OCI-LY1 (cell line): ENCODE results near the gene TIAL1.

Experiments used
- H2AFZ ChIP-seq: fragments of 200-600 bp; sonication (generic), shearing (Covaris generic); 2 replicates; pipeline ENCODE4 v1.6.0; 2014; ENCODE audit warnings: antibody characterized with exemption, mild to moderate bottlenecking, low read length
- H3F3A ChIP-seq: fragments of 200-600 bp; sonication (generic), shearing (Covaris generic); 2 replicates; pipeline ENCODE4 v1.6.0; 2014; ENCODE audit warnings: mild to moderate bottlenecking, antibody characterized with exemption, low read length, moderate library complexity; ENCODE audit not compliant: insufficient read depth
- H3K27ac ChIP-seq: fragments of 200-600 bp; sonication (generic); 2 replicates; pipeline ENCODE4 v1.5.1; 2014; ENCODE audit warnings: low read length, mixed run types, mild to moderate bottlenecking, low read depth; ENCODE audit not compliant: poor library complexity, severe bottlenecking
- H3K27me3 ChIP-seq: fragments of 200-600 bp; sonication (generic); 2 replicates; pipeline ENCODE4 v1.6.0; 2014; ENCODE audit warnings: antibody characterized with exemption, mild to moderate bottlenecking, low read length, moderate library complexity; ENCODE audit not compliant: insufficient read depth
- H3K36me3 ChIP-seq: fragments of 200-600 bp; sonication (generic); 2 replicates; pipeline ENCODE4 v1.6.1; 2014; ENCODE audit warnings: mild to moderate bottlenecking, antibody characterized with exemption, low read length, moderate library complexity, mixed read lengths; ENCODE audit not compliant: insufficient read depth
- H3K4me1 ChIP-seq: fragments of 200-600 bp; sonication (generic); 2 replicates; pipeline ENCODE4 v1.5.1; 2014; ENCODE audit warnings: mild to moderate bottlenecking, low read length, moderate library complexity; ENCODE audit not compliant: insufficient read depth, severe bottlenecking
- H3K4me2 ChIP-seq: fragments of 200-600 bp; sonication (generic), shearing (Covaris generic); 2 replicates; pipeline ENCODE4 v1.6.1; 2014; ENCODE audit warnings: low read length
- H3K4me3 ChIP-seq: fragments of 200-600 bp; sonication (generic); 2 replicates; pipeline ENCODE4 v1.5.1; 2014; ENCODE audit warnings: low read length, low read depth, mild to moderate bottlenecking, mixed read lengths; ENCODE audit not compliant: poor library complexity, severe bottlenecking
- H3K79me2 ChIP-seq: fragments of 200-600 bp; shearing (Covaris generic); 2 replicates; pipeline ENCODE4 v1.6.1; 2016; ENCODE audit warnings: mixed run types, low read length, mixed read lengths; ENCODE audit not compliant: insufficient read depth
- H3K9ac ChIP-seq: fragments of 200-600 bp; sonication (generic), shearing (Covaris generic); 2 replicates; pipeline ENCODE4 v1.6.1; 2014; ENCODE audit warnings: mild to moderate bottlenecking, low read length, mixed read lengths
- H3K9me2 ChIP-seq: fragments of 200-600 bp; sonication (generic), shearing (Covaris generic); 2 replicates; pipeline ENCODE4 v1.6.1; 2014; ENCODE audit warnings: low read depth, mild to moderate bottlenecking, low read length, mixed read lengths
- H3K9me3 ChIP-seq: fragments of 200-600 bp; shearing (Covaris generic); 2 replicates; pipeline ENCODE4 v1.6.1; 2014; ENCODE audit warnings: low read length, mixed read lengths
- H4K20me1 ChIP-seq: fragments of 200-600 bp; sonication (generic), shearing (Covaris generic); 2 replicates; pipeline ENCODE4 v1.6.0; 2016; ENCODE audit warnings: mild to moderate bottlenecking, low read length; ENCODE audit not compliant: insufficient read depth
- CTCF ChIP-seq: fragments of 200-600 bp; sonication (generic), shearing (Covaris generic); IDR thresholded peaks from 2 replicates; pipeline ENCODE4 v1.5.1; 2017; ENCODE audit warnings: mild to moderate bottlenecking, antibody characterized with exemption, low read length, moderate library complexity, mixed read lengths
- EZH2 ChIP-seq: fragments of 200-600 bp; sonication (generic), shearing (Covaris generic); IDR thresholded peaks from 2 replicates; pipeline ENCODE4 v1.8.0; 2017; ENCODE audit warnings: borderline replicate concordance, mixed run types, mild to moderate bottlenecking, antibody characterized with exemption, low read length, moderate library complexity, mixed read lengths

The TIAL1 gene

GRCh38 chr10:119616882-119617570 lies 20.3 kb upstream of the TIAL1 start:
- Histone ChIP-seq H3K9me3 (no peaks in the 10 kb centered on the region), H3K9ac (no peak overlapping the region), H3K79me2 (no peaks in the 10 kb centered on the region), H3F3A (no peaks in the 10 kb centered on the region), H3K4me1 (peaks cover 3% of the 10 kb centered on the region), H3K9me2 (no peaks in the 10 kb centered on the region), H3K27me3 (no peaks in the 10 kb centered on the region), H4K20me1 (no peaks in the 10 kb centered on the region), H2AFZ (no peak overlapping the region), H3K27ac (no peak overlapping the region), H3K36me3 (no peaks in the 10 kb centered on the region), H3K4me3 (no peak overlapping the region), H3K4me2 (no peak overlapping the region)
- no peak for TF ChIP-seq CTCF
- TF ChIP-seq EZH2, result no peak

- H3K9me3 ChIP-seq, result no peaks in the 10 kb centered on the region
- no peak for TF ChIP-seq EZH2
- no peak for TF ChIP-seq CTCF
- no peaks in the 10 kb centered on the region for H3K9me2 ChIP-seq
- no peaks in the 10 kb centered on the region for H3F3A ChIP-seq
- H4K20me1 ChIP-seq, result no peaks in the 10 kb centered on the region
- H3K27ac ChIP-seq, result no peak overlapping the region
- no peak overlapping the region for H3K4me2 ChIP-seq
- no peaks in the 10 kb centered on the region; the same call in 1 of the 2 replicates for H3K27me3 ChIP-seq
- peaks cover 3% of the 10 kb centered on the region for H3K4me1 ChIP-seq
- no peak overlapping the region for H2AFZ ChIP-seq
- no peak overlapping the region for H3K9ac ChIP-seq
- H3K36me3 ChIP-seq, result no peaks in the 10 kb centered on the region
- H3K4me3 ChIP-seq, result no peak overlapping the region
- H3K79me2 ChIP-seq, result no peaks in the 10 kb centered on the region
These were observed 17.9 kb upstream of the TIAL1 start for GRCh38 chr10:119614686-119615085.

GRCh38 chr10:119613741-119614140 lies 17.0 kb upstream of the TIAL1 start:
- TF ChIP-seq CTCF (no peak), EZH2 (no peak)
- Histone ChIP-seq H3K9me2 (no peaks in the 10 kb centered on the region), H3K27me3 (no peaks in the 10 kb centered on the region; the same call in 1 of the 2 replicates), H3K4me1 (peaks cover 3% of the 10 kb centered on the region), H4K20me1 (no peaks in the 10 kb centered on the region), H3K4me3 (no peak overlapping the region), H3K36me3 (no peaks in the 10 kb centered on the region), H3F3A (no peaks in the 10 kb centered on the region), H2AFZ (no peak overlapping the region), H3K9me3 (no peaks in the 10 kb centered on the region), H3K79me2 (no peaks in the 10 kb centered on the region), H3K27ac (no peak overlapping the region), H3K9ac (no peak overlapping the region), H3K4me2 (no peak overlapping the region)
